Measurements from ENCODE around the gene TM9SF1.
A peak's percentile ranks its signal among the peaks of the same experiment; 100 is the strongest.

Gene TM9SF1

GRCh38 chr14:24232645-24233537, 37.6 kb upstream of the TM9SF1 start, which contains the start of gene GMPR2:
GMPR2 (plus strand) TSS chr14:24232929; CDS start chr14:24233254, 325 bp downstream.
- H3K36me3 ChIP-seq (replicated peaks; ENCODE audit: insufficient read depth, low read length), result no peaks in the 10 kb centered on the region
- H4K20me1 ChIP-seq (ENCODE audit: insufficient read depth, low read length), result no peaks in the 10 kb centered on the region
- no peaks in the 10 kb centered on the region for H3K9me3 ChIP-seq (replicated peaks; ENCODE audit: insufficient read depth, low read length)
- H2AFZ ChIP-seq (ENCODE audit: low read length), result peak within 1 kb of the TSS; percentile 82
- H3K9ac ChIP-seq (ENCODE audit: low read length), result peak within 1 kb of the TSS; percentile 66
- H3K4me3 ChIP-seq (ENCODE audit: low read length), result peak within 1 kb of the TSS; percentile 81
- TF ChIP-seq EZH2phosphoT487 (IDR thresholded peaks at IDR 0.05; ENCODE audit: low read length) (no peak), EZH2 (optimal IDR thresholded peaks at IDR 0.05; ENCODE audit: low read depth, low read length) (no peak), CTCF (IDR thresholded peaks at IDR 0.05; ENCODE audit: low read length) (no peak)
- peaks cover 30% of the 10 kb centered on the region for H3K79me2 ChIP-seq (ENCODE audit: low read length)
- DNase-seq, result no peak
- no peaks in the 10 kb centered on the region for H3K27me3 ChIP-seq (replicated peaks; ENCODE audit: insufficient read depth, low read length)
- no peaks in the 10 kb centered on the region for H3K9me2 ChIP-seq (replicated peaks; ENCODE audit: insufficient read depth, low read length)
- H3F3A ChIP-seq (ENCODE audit: insufficient read depth, low read length), result no peaks in the 10 kb centered on the region
- peaks cover 5% of the 10 kb centered on the region for H3K4me1 ChIP-seq (ENCODE audit: low read length)
- H3K27ac ChIP-seq (ENCODE audit: low read length), result peak within 1 kb of the TSS; percentile 73; the same call in 1 of the 2 replicates
- peak within 1 kb of the TSS; percentile 81 for H3K4me2 ChIP-seq (ENCODE audit: low read depth, low read length)

GRCh38 chr14:24232121-24232644, 36.9 kb upstream of the TM9SF1 start, which contains the start of gene NEDD8:
NEDD8 (minus strand) TSS chr14:24232367; CDS start chr14:24232267, 100 bp downstream.
- Histone ChIP-seq H3K79me2 (ENCODE audit: low read length) (peaks cover 30% of the 10 kb centered on the region), H3K9me2 (replicated peaks; ENCODE audit: insufficient read depth, low read length) (no peaks in the 10 kb centered on the region)
- TF ChIP-seq CTCF (IDR thresholded peaks at IDR 0.05; ENCODE audit: low read length) (no peak), EZH2phosphoT487 (IDR thresholded peaks at IDR 0.05; ENCODE audit: low read length) (no peak), EZH2 (optimal IDR thresholded peaks at IDR 0.05; ENCODE audit: low read depth, low read length) (no peak)

GRCh38 chr14:24231263-24232120, 36.3 kb upstream of the TM9SF1 start:
- H3K4me3 ChIP-seq (ENCODE audit: low read length), result peak overlapping the region; percentile 81
- peaks cover 34% of the 10 kb centered on the region for H3K79me2 ChIP-seq (ENCODE audit: low read length)
- H3K9me3 ChIP-seq (replicated peaks; ENCODE audit: insufficient read depth, low read length), result no peaks in the 10 kb centered on the region
- peak overlapping the region; percentile 73; the same call in 1 of the 2 replicates for H3K27ac ChIP-seq (ENCODE audit: low read length)
- H3F3A ChIP-seq (ENCODE audit: insufficient read depth, low read length), result no peaks in the 10 kb centered on the region
- H3K4me2 ChIP-seq (ENCODE audit: low read depth, low read length), result peak overlapping the region; percentile 74
- no peaks in the 10 kb centered on the region for H4K20me1 ChIP-seq (ENCODE audit: insufficient read depth, low read length)
- peak overlapping the region; percentile 62 for H3K9ac ChIP-seq (ENCODE audit: low read length)
- peak overlapping the region; percentile 48 for H2AFZ ChIP-seq (ENCODE audit: low read length)
- no peaks in the 10 kb centered on the region for H3K36me3 ChIP-seq (replicated peaks; ENCODE audit: insufficient read depth, low read length)
- H3K4me1 ChIP-seq (ENCODE audit: low read length), result peaks cover 5% of the 10 kb centered on the region
- TF ChIP-seq CTCF (IDR thresholded peaks at IDR 0.05; ENCODE audit: low read length), result no peak
- TF ChIP-seq EZH2 (optimal IDR thresholded peaks at IDR 0.05; ENCODE audit: low read depth, low read length), result no peak
- no peak for TF ChIP-seq EZH2phosphoT487 (IDR thresholded peaks at IDR 0.05; ENCODE audit: low read length)
- DNase-seq, result no peak
- H3K9me2 ChIP-seq (replicated peaks; ENCODE audit: insufficient read depth, low read length), result no peaks in the 10 kb centered on the region
- H3K27me3 ChIP-seq (replicated peaks; ENCODE audit: insufficient read depth, low read length), result no peaks in the 10 kb centered on the region

More at GRCh38 chr14:24232121-24232644, 36.9 kb upstream of the TM9SF1 start, which contains the start of gene NEDD8:
- Histone ChIP-seq H3K4me2 (ENCODE audit: low read depth, low read length) (peak within 1 kb of the TSS; percentile 81), H3K27me3 (replicated peaks; ENCODE audit: insufficient read depth, low read length) (no peaks in the 10 kb centered on the region), H3K4me1 (ENCODE audit: low read length) (peaks cover 5% of the 10 kb centered on the region), H3K4me3 (ENCODE audit: low read length) (peak within 1 kb of the TSS; percentile 81), H3K36me3 (replicated peaks; ENCODE audit: insufficient read depth, low read length) (no peaks in the 10 kb centered on the region), H2AFZ (ENCODE audit: low read length) (peak within 1 kb of the TSS; percentile 82), H3K27ac (ENCODE audit: low read length) (peak within 1 kb of the TSS; percentile 73; the same call in 1 of the 2 replicates), H3K9ac (ENCODE audit: low read length) (peak within 1 kb of the TSS; percentile 66), H3K9me3 (replicated peaks; ENCODE audit: insufficient read depth, low read length) (no peaks in the 10 kb centered on the region), H3F3A (ENCODE audit: insufficient read depth, low read length) (no peaks in the 10 kb centered on the region), H4K20me1 (ENCODE audit: insufficient read depth, low read length) (no peaks in the 10 kb centered on the region)
- DNase-seq, result peak; percentile 67
